ENCODE measurements around the gene NT5C. TPM values are rescaled to one million over a fixed set of nuclear protein-coding genes. Genes with fewer than 3 reads are reported as not detected.

NT5C gene
- total RNA-seq, 1 donor from 2014 or later = 47.7 TPM

DNA sequence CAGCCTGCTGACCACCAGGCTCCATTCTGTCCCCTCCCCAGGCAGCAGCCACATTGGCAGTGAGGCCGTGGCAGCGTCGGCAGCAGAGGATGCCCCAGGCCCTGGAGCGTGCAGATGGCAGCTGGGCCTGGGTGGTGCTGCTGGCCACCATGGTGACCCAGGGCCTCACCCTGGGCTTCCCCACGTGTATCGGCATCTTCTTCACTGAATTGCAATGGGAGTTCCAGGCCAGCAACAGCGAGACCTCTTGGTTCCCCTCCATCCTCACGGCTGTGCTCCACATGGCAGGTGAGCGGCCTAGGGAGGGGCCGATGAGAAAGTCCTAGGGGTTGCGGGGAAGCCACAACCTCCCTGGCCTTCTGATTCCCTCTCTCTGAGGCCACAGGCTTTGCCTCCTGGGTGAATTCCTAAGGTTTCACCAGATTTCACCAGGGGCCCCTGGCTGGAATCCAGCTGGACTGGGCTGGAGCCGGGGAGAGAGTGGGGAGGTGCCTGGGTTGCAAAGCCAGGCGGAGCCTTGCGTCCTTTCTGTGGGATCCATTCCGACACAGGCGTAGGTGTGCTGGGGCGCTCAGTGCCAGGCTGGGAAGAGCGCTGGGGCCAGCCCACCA, 37.9 kb downstream of the NT5C start:
- DNase-seq (ENCODE audit: low spot score) = no peak

DNA sequence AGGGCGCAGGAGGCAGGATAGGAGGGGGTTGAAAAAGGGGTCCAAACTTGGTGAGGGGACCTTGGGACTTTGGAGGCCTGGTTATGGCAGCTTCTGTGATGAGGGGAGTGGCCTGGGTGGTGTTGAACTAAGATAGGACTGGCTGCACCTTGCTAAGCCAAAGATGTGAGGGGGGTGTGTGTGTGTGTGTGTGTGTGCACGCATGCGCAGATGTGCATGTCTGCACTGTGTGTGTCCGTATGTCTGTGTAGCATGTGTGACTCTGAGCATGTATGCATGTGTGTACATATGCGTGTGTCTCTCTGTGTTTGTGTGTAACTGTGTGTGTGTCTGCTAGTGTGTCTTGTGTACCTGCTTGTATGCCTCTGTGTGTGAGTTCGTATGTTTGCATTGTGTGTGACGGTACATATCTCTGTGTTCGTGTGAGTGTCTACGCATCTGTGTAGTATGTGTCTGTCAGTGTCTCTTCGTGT, 39.7 kb downstream of the NT5C start:
- no peak for DNase-seq (ENCODE audit: low spot score)

DNA sequence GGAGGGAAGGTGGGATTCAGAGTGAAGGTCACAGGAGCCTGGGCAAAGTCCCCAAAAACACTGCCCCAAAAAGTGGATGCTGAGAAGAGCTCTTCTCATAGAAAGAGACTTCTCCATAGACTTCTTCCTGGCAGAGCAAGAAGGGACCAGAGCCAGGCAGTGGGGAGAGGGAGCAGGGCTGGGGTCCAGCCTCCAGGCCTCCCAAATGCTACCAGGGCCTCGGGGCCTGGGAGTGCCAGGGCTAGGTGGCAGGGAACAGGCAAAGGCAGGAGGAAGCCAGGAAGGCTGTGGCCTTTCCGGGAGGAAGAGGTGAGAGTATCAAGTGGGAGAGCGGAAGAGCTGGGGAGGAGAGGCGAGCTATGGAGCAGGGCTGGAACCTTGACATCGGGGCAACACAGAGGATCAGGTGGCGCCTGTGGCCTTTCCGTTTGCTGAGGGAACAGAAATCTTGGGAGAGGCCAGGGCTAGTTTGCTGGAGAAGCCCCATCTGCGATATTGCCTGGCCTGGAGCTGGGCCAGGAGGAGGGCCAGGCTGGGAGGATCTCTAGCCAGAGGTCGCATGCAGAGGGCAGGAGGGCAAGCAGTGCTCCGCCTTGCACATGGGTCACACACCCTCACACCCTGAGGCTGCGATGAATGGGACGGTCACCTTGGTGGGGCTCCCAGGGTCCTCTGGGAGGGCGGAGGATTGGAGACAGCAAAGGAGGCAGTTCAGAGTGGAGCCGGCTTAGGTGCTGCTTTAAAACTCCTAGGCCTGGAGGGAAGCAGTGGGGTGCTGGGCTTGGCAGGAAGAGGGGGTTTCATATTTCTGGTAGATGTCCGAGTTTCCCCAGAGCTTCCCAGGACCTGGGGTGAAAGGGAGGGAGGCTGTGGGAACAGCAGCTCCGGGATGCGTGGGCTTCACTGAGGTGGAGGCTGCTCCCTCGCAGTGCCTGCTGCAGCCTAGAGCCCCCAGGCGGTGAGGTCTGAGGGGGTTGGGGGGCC, 40.4 kb downstream of the NT5C start:
- no peak for DNase-seq (ENCODE audit: low spot score)

DNA sequence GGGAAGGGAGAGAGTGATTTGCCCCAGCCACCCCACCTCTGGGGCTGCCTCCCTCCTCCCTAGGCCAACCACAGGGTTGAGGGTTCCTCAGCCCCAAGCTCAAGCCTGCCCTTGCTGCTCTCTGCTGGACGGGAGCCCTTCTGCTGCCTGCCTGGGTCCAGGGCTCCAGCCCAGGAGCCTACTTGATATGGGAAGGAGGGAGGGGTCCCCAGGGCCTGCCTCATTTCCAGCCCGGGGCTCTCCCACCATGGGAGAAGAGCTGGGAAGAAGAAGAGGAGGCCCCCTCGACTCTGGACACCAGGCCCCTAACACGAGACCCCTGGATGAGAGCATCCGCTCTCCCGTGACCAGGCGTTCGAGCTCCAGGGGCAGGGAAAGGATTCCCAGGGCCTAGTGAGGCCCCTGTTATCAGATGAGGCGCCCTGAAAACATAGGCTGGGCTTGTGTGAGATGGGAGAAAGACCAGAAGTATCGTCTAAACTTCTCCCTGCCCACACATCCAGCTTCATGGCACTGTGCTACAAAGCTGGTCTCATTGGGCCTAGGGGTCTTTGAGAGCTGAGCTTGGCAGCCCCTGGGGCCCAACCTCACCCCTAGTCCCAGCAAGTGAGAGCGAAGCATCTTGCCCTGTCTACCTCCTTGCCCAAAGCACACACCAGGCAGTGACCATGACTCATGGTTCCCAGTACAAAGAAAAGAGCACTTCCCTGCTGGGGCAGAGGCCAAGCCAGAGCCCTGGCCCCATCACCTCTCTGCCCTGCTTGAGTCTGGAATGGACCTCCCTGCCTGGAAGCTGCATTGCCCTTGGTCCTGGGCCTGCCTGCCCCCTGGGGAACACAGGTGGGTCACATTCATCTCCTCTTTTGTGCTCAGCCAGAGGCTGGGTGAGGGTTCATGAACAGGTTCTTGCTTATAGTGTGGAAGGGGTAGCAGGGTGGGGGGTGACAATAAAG, 42.8 kb downstream of the NT5C start:
- DNase-seq (ENCODE audit: low spot score) = peak; percentile 56

DNA sequence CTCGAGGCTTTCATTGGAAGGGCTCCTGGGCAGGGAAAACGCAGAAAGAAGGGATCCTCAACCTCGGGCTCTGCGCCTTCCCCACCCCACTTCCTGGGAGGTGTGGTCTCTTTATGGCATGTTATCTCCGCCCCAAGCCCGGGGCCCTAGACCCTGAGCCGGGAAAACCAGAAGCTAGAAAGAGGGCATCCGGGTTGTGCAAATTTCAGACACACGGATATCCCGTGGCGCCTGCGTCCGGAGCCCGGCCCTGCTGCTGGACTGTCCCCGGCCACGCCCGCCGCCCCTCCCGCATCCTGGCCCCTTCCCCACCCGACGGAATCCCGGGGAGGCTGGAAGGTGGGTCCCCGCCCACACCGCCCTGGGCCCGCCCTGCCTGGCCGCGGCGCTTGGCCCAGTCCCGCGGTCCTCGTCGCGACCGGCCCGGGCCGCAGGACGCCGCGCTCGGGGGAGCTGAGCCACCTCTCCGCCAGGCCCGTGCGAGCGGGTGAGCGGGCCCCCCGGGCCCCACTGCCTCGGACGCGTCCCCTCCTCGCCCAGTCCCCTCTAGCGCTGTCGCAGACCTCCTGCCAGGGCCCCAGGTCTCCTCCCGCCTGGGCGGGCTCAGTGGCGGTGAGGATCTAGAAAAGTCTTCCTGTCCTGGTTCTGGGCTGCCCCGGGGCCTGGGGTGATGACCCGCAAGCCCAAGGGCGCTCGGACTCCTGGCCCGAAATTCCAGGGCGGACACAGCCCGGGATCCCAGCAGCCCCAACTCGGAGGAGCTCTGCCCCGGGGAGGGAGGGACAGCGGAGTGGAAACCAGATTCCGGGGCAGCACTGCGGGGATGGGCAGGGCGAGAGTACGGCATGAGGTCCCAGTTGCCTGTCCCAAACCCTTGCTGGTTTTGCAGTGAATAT, 43.7 kb downstream of the NT5C start, which contains the start of gene SLC16A5:
SLC16A5 (plus strand) TSS at position 397 of the 896 bp plus-strand sequence. CDS start 5,683 bp downstream, outside the sequence.
- peak; percentile 98 for DNase-seq (ENCODE audit: low spot score)

DNA sequence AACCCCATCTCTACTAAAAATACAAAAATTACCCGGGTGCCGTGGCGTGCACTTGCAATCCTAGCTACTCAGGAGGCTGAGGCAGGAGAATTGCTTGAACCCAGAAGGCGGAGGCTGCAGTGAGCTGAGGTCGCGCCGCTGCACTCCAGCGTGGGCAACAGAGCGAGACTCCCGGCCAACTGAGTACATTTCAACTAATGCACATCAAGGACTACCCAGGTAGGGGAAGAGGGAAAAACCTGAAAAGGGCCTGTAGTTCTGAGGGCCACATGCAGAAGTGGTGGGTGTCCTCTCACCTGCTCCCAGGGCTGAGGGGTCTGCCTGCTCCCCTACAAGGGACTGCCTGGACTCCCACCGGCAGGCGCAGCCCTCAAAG, 44.4 kb downstream of the NT5C start:
- no peak for DNase-seq (ENCODE audit: low spot score)

DNA sequence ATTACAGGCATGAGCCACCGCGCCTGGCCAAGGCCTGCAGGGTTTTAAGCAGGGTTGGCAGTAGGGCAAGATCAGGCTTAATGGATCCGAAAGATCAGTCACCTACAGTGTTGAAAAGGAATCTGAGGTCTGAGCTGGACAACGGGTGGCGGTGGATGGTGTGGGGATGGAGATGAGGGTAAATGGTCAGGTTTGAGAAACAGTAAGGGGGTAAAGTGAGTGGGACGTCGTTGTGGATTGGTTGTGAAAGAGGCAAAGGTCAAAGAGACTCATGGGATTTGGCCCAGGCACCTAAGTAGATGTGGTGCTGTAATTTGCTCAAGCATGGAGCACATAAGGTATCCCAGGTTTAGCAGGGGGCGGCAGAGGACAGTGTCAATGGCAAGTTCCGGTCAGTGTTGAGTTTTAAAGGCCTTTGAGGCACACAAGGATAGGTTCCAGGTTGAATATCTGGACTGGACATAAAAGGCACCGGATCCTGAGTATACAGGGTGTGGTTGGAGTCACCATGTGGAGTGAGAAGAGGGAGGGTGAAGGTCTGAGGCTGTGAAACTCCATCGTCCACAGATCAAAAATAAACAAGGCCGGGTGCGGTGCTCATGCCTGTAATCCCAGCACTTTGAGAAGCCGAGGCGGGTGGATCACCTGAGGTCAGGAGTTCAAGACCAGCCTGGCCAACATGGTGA, 44.9 kb downstream of the NT5C start:
- no peak for DNase-seq (ENCODE audit: low spot score)

DNA sequence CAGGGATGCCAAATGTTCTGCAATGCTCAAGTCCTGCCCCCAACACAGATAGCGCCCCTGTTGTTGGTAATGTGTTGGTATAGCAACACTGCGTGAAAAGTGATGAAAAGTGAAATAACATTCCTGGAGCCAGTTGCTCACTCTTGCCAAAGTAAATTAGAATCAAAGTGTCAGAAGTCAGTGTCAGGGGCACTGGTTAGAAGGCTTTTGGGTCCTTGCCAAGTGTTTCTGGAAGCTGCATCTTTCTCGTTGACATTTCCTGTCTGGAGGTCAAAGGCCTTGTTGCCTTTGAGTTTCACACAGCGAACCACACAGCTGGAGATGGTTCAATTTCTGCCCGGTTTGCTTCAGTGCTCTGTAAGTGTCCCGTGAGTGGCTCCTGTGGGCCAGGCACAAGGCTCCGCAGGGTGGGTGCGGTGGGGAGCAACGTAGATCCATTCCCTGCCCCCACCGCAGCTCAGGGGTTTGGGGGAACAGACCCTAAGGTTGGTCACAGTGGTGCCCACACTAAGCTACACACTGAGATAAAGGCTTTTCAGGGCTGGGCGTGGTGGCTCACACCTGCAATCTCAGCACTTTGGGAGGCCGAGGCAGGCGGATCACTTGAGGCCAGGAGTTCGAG, 47.4 kb downstream of the NT5C start:
- peak; percentile 52 for DNase-seq (ENCODE audit: low spot score)

DNA sequence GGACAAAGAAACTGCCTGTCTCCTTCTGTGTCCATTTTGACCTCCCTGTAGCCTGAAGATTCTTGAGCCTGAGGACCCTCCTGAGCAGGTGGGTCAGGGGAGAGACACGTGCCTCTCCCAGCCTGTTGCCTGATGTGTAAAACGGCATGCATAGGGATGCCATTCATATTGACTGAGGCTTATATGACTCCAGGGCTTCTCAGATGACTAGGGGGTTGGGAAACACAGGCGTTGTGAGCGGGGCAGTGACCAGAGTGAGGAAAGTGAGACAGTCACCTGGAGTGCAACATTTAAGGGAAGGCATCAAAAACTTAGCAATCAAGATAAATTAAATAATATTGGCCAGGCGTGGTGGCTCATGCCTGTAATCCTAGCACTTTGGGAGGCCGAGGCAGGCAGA, 48.9 kb downstream of the NT5C start:
- DNase-seq (ENCODE audit: low spot score) = no peak

DNA sequence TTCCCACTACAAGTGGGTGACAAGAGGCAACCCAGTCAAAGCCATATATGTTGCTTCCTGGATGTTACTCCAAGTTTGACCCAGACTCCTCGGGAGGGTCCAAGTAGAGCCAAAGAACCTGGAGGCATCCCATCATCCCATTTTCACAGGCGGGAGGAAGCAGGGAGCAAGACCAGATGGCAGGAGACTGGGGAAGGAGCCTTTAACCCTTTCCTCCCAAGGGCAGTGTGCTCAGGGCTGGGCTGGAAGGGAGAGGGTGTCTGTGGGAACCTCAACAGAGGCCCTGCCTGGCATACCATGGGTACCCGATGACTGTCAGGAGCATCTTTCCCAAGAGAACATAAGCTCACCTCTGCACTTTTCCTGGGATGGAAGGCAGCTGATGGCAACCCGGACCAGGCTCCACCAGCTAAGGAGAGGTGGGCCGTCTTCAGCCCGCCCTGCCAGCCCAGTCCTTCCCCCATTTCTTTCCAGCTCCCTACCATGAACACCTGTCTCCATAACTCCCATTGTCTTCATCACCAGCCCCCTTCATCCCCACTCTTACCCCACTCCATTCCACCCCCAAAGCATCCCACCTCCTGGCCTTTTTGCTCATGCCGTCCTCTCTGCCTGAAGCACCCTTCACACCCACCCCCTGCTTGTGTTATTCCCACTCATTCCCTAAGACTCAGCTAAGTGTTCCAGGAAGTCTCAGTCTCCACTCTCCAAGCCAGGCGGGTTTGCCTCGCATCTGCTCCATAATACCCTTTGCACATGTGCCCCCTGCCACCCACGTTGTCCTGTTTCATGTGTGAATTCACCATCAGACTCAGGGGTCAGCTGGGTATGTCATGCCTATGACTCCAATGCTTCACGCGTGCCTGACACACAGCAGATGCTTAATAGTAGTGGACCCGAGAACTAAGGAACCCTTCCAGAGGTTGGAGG, 49.7 kb downstream of the NT5C start:
- DNase-seq (ENCODE audit: low spot score) = no peak

Other genes starting within 250 kb of the NT5C start
- not detected for gene FADS6, start 238.1 kb downstream of the NT5C start, total RNA-seq (ENCODE audit: insufficient read depth, low replicate concordance)
- gene USH1G, start 208.5 kb downstream of the NT5C start, total RNA-seq (ENCODE audit: insufficient read depth, low replicate concordance) = 2.9 TPM
- 0.72 TPM for gene OTOP2, start 207.5 kb downstream of the NT5C start, total RNA-seq (ENCODE audit: insufficient read depth, low replicate concordance)
- not detected for gene OTOP3, start 195.8 kb downstream of the NT5C start, total RNA-seq (ENCODE audit: insufficient read depth, low replicate concordance)
- 8.9 TPM for gene HID1, start 159.0 kb downstream of the NT5C start, total RNA-seq (ENCODE audit: insufficient read depth, low replicate concordance)
- gene CDR2L, start 144.1 kb downstream of the NT5C start, total RNA-seq (ENCODE audit: insufficient read depth, low replicate concordance) = 3.1 TPM
- gene MRPL58, start 119.1 kb downstream of the NT5C start, total RNA-seq (ENCODE audit: insufficient read depth, low replicate concordance) = 24.6 TPM
- 231 TPM for gene ATP5PD, start 84.8 kb downstream of the NT5C start, total RNA-seq (ENCODE audit: insufficient read depth, low replicate concordance)
- 21.2 TPM for gene KCTD2, start 84.5 kb downstream of the NT5C start, total RNA-seq (ENCODE audit: insufficient read depth, low replicate concordance)
- 20.7 TPM for gene SLC16A5, start 43.8 kb downstream of the NT5C start, total RNA-seq (ENCODE audit: insufficient read depth, low replicate concordance)
- 2.6 TPM for gene ARMC7, start 21.8 kb downstream of the NT5C start, total RNA-seq (ENCODE audit: insufficient read depth, low replicate concordance)
- gene JPT1, start 22.8 kb upstream of the NT5C start, total RNA-seq (ENCODE audit: insufficient read depth, low replicate concordance) = 16.6 TPM
- 67.2 TPM for gene SUMO2, start 51.2 kb upstream of the NT5C start, total RNA-seq (ENCODE audit: insufficient read depth, low replicate concordance)
- 33.5 TPM for gene NUP85, start 73.9 kb upstream of the NT5C start, total RNA-seq (ENCODE audit: insufficient read depth, low replicate concordance)
- gene GGA3, start 129.9 kb upstream of the NT5C start, total RNA-seq (ENCODE audit: insufficient read depth, low replicate concordance) = 33.7 TPM
- gene MRPS7, start 130.1 kb upstream of the NT5C start, total RNA-seq (ENCODE audit: insufficient read depth, low replicate concordance) = 14.9 TPM
- 2.9 TPM for gene MIF4GD, start 139.5 kb upstream of the NT5C start, total RNA-seq (ENCODE audit: insufficient read depth, low replicate concordance)
- 43.1 TPM for gene SLC25A19, start 157.7 kb upstream of the NT5C start, total RNA-seq (ENCODE audit: insufficient read depth, low replicate concordance)

Data from umbilical cord (tissue), 2 donors.